T-helper 17 cell (primary cell): ENCODE measurements around the gene DUSP28. TPM values are rescaled to one million over a fixed set of nuclear protein-coding genes. Genes with fewer than 3 reads are reported as not detected.
A peak's percentile ranks its signal among the peaks of the same experiment; 100 is the strongest.
"Not testable (repeated sequence)": the region's sequence is repeated elsewhere in the genome, so short reads cannot be mapped to it uniquely, and the experiment has no call there.

Experiments
- ATAC-seq: fragments of 150-1000 bp; cut with Tn5 transposase; 2 replicates; pipeline ENCODE4 v1.10.0; 2021; ENCODE audit warnings: mild to moderate bottlenecking, moderate library complexity
- DNase-seq, 3 donors: peaks; one replicate each; pipeline versions ENCODE4 v3.0.0 to v3.0.0-alpha.2; 2020 to 2021
- H3K9me3 ChIP-seq: one replicate; pipeline ENCODE4 v1.7.0; 2013; ENCODE audit warnings: low read length, mild to moderate bottlenecking; ENCODE audit not compliant: control insufficient read depth, poor library complexity, severe bottlenecking
- H3K27ac Mint-ChIP-seq: one replicate; pipeline ENCODE4 v1.8.0; 2022; ENCODE audit warnings: mild to moderate bottlenecking, moderate library complexity, mixed read lengths
- H3K27me3 Mint-ChIP-seq: one replicate; pipeline ENCODE4 v1.8.0; 2022; ENCODE audit warnings: mixed read lengths
- H3K36me3 Mint-ChIP-seq: one replicate; pipeline ENCODE4 v1.8.0; 2022; ENCODE audit warnings: low read depth, mixed read lengths
- H3K4me1 Mint-ChIP-seq: one replicate; pipeline ENCODE4 v1.8.0; 2022; ENCODE audit warnings: mild to moderate bottlenecking, mixed read lengths
- H3K4me3 Mint-ChIP-seq: one replicate; pipeline ENCODE4 v1.8.0; 2022; ENCODE audit warnings: mild to moderate bottlenecking, moderate library complexity, mixed read lengths
- total RNA-seq, 4 donors: library from RNA in 2 of 4; stranded (reverse) in 2 of 4; gene quantifications; one replicate each; pipeline ENCODE4 v1.2.3 and lab custom pipeline; 2022 to 2026

The DUSP28 gene
- total RNA-seq, 2 donors from 2014 or later, result 12.5 to 12.8 TPM

- Mint-ChIP-seq H3K27me3 (no peaks in the 10 kb centered on the region), H3K27ac (no peak overlapping the region), H3K4me1 (peaks cover 2% of the 10 kb centered on the region), H3K4me3 (no peak overlapping the region), H3K36me3 (peaks cover 6% of the 10 kb centered on the region)
- DNase-seq, result no peak
- no peak for ATAC-seq
- H3K9me3 ChIP-seq, result peaks cover 5% of the 10 kb centered on the region
Observed at GRCh38 chr2:240532031-240532775, 28.0 kb upstream of the DUSP28 start.

- Mint-ChIP-seq H3K27me3 (no peaks in the 10 kb centered on the region), H3K36me3 (peaks cover 13% of the 10 kb centered on the region), H3K4me3 (no peak overlapping the region), H3K4me1 (peaks cover 17% of the 10 kb centered on the region), H3K27ac (peak overlapping the region; percentile 53)
- DNase-seq (no peak), ATAC-seq (no peak)
- H3K9me3 ChIP-seq, result no peaks in the 10 kb centered on the region
Observed at GRCh38 chr2:240538031-240538780, 22.0 kb upstream of the DUSP28 start.

- ATAC-seq, H3K4me3 Mint-ChIP-seq, H3K27ac Mint-ChIP-seq, H3K9me3 ChIP-seq, H3K27me3 Mint-ChIP-seq, DNase-seq: not testable (repeated sequence)
- Mint-ChIP-seq H3K36me3 (peaks cover 13% of the 10 kb centered on the region), H3K4me1 (peaks cover 17% of the 10 kb centered on the region)
Observed at GRCh38 chr2:240539101-240539500, 21.1 kb upstream of the DUSP28 start.

GRCh38 chr2:240539906-240540305 is 20.3 kb upstream of the DUSP28 start:
- Mint-ChIP-seq H3K27me3 (no peaks in the 10 kb centered on the region), H3K36me3 (peaks cover 11% of the 10 kb centered on the region), H3K4me3 (no peak overlapping the region), H3K27ac (no peak overlapping the region), H3K4me1 (peaks cover 17% of the 10 kb centered on the region)
- no peak for ATAC-seq
- H3K9me3 ChIP-seq, result no peaks in the 10 kb centered on the region
- no peak for DNase-seq

- DNase-seq (no peak), ATAC-seq (no peak)
- H3K4me3 Mint-ChIP-seq, result no peak overlapping the region
- H3K27me3 Mint-ChIP-seq, result no peaks in the 10 kb centered on the region
- H3K9me3 ChIP-seq, result no peaks in the 10 kb centered on the region
- peaks cover 2% of the 10 kb centered on the region for H3K36me3 Mint-ChIP-seq
- H3K4me1 Mint-ChIP-seq, result peaks cover 6% of the 10 kb centered on the region
- H3K27ac Mint-ChIP-seq, result no peak overlapping the region
Observed at GRCh38 chr2:240551288-240551687, 8.9 kb upstream of the DUSP28 start.

- no peak overlapping the region for H3K4me3 Mint-ChIP-seq
- DNase-seq (no peak), ATAC-seq (no peak)
- no peaks in the 10 kb centered on the region for H3K27me3 Mint-ChIP-seq
- peaks cover 11% of the 10 kb centered on the region for H3K4me1 Mint-ChIP-seq
- peaks cover 2% of the 10 kb centered on the region for H3K36me3 Mint-ChIP-seq
- H3K27ac Mint-ChIP-seq, result no peak overlapping the region
- H3K9me3 ChIP-seq, result no peaks in the 10 kb centered on the region
Observed at GRCh38 chr2:240551811-240552210, 8.3 kb upstream of the DUSP28 start.

GRCh38 chr2:240553956-240554480 is 6.1 kb upstream of the DUSP28 start:
- DNase-seq (no peak), ATAC-seq (no peak)
- peaks cover 19% of the 10 kb centered on the region for H3K4me1 Mint-ChIP-seq
- H3K9me3 ChIP-seq, result no peaks in the 10 kb centered on the region
- H3K4me3 Mint-ChIP-seq, result no peak overlapping the region
- H3K36me3 Mint-ChIP-seq, result peaks cover 2% of the 10 kb centered on the region
- no peaks in the 10 kb centered on the region for H3K27me3 Mint-ChIP-seq
- no peak overlapping the region for H3K27ac Mint-ChIP-seq

GRCh38 chr2:240554767-240555493 is 5.2 kb upstream of the DUSP28 start:
- ATAC-seq, result no peak

GRCh38 chr2:240555541-240556250 is 4.5 kb upstream of the DUSP28 start:
- Mint-ChIP-seq H3K27ac (peak overlapping the region; percentile 94), H3K4me3 (no peak overlapping the region), H3K27me3 (no peaks in the 10 kb centered on the region), H3K4me1 (peaks cover 28% of the 10 kb centered on the region), H3K36me3 (peaks cover 2% of the 10 kb centered on the region)
- no peak for ATAC-seq
- no peak for DNase-seq
- no peaks in the 10 kb centered on the region for H3K9me3 ChIP-seq

More at GRCh38 chr2:240554767-240555493, 5.2 kb upstream of the DUSP28 start:
- no peak overlapping the region for H3K4me3 Mint-ChIP-seq
- H3K27ac Mint-ChIP-seq, result no peak overlapping the region
- H3K4me1 Mint-ChIP-seq, result peaks cover 27% of the 10 kb centered on the region
- DNase-seq, result no peak
- peaks cover 2% of the 10 kb centered on the region for H3K36me3 Mint-ChIP-seq
- no peaks in the 10 kb centered on the region for H3K27me3 Mint-ChIP-seq
- no peaks in the 10 kb centered on the region for H3K9me3 ChIP-seq

- no peaks in the 10 kb centered on the region for H3K9me3 ChIP-seq
- DNase-seq (peak; percentile 49 to 70 (median 55)), ATAC-seq (no peak)
- peaks cover 34% of the 10 kb centered on the region for H3K4me1 Mint-ChIP-seq
- peak overlapping the region; percentile 94 for H3K27ac Mint-ChIP-seq
- H3K4me3 Mint-ChIP-seq, result peak overlapping the region; percentile 45
- peaks cover 2% of the 10 kb centered on the region for H3K36me3 Mint-ChIP-seq
- H3K27me3 Mint-ChIP-seq, result no peaks in the 10 kb centered on the region
Observed at GRCh38 chr2:240556553-240557100, 3.5 kb upstream of the DUSP28 start.

GRCh38 chr2:240557101-240557751 is 2.9 kb upstream of the DUSP28 start:
- no peaks in the 10 kb centered on the region for H3K27me3 Mint-ChIP-seq
- no peaks in the 10 kb centered on the region for H3K36me3 Mint-ChIP-seq
- no peak for ATAC-seq
- H3K4me1 Mint-ChIP-seq, result peaks cover 39% of the 10 kb centered on the region
- H3K4me3 Mint-ChIP-seq, result peak overlapping the region; percentile 45
- peak overlapping the region; percentile 94 for H3K27ac Mint-ChIP-seq
- H3K9me3 ChIP-seq, result no peaks in the 10 kb centered on the region
- no peak for DNase-seq

- Mint-ChIP-seq H3K27ac (peak within 1 kb of the TSS; percentile 94), H3K4me3 (peak within 1 kb of the TSS; percentile 79), H3K36me3 (no peaks in the 10 kb centered on the region), H3K4me1 (peaks cover 41% of the 10 kb centered on the region), H3K27me3 (no peaks in the 10 kb centered on the region)
- no peaks in the 10 kb centered on the region for H3K9me3 ChIP-seq
- DNase-seq, result peak; percentile 47 to 50 (median 48)
- no peak for ATAC-seq
Observed at GRCh38 chr2:240557808-240558207, 2.3 kb upstream of the DUSP28 start, which contains the start of gene ANKMY1. TSS of gene ANKMY1 (minus strand) at chr2:240557988. CDS start at chr2:240557335, 653 bp downstream.
